AG08396 (cell line): Measurements from ENCODE around the gene IRF4.

Source experiments
- DNase-seq: peaks from one replicate; pipeline ENCODE4 v3.0.0; 2012; ENCODE audit warnings: low spot score, mixed read lengths

Gene IRF4

GRCh38 chr6:353642-354614 is 37.6 kb upstream of the IRF4 start:
- DNase-seq, result no peak

GRCh38 chr6:354631-355280 is 36.8 kb upstream of the IRF4 start:
- DNase-seq, result no peak

GRCh38 chr6:355373-356208 is 36.0 kb upstream of the IRF4 start:
- no peak for DNase-seq

- no peak for DNase-seq
These were observed 34.7 kb upstream of the IRF4 start for GRCh38 chr6:356828-357251.

GRCh38 chr6:357261-357790 is 34.2 kb upstream of the IRF4 start:
- no peak for DNase-seq

GRCh38 chr6:357791-358341 is 33.7 kb upstream of the IRF4 start:
- no peak for DNase-seq

GRCh38 chr6:358432-358831 is 33.1 kb upstream of the IRF4 start:
- no peak for DNase-seq

- DNase-seq, result no peak
These were observed 32.7 kb upstream of the IRF4 start for GRCh38 chr6:358847-359246.

- no peak for DNase-seq
These were observed 32.1 kb upstream of the IRF4 start for GRCh38 chr6:359261-360035.

- no peak for DNase-seq
These were observed 31.2 kb upstream of the IRF4 start for GRCh38 chr6:360349-360748.

GRCh38 chr6:360764-361373 is 30.7 kb upstream of the IRF4 start:
- DNase-seq, result no peak

- DNase-seq, result no peak
These were observed 30.0 kb upstream of the IRF4 start for GRCh38 chr6:361411-362132.

- no peak for DNase-seq
These were observed 29.2 kb upstream of the IRF4 start for GRCh38 chr6:362231-362923.

GRCh38 chr6:362924-363249 is 28.7 kb upstream of the IRF4 start:
- DNase-seq, result no peak

GRCh38 chr6:363291-363690 is 28.3 kb upstream of the IRF4 start:
- no peak for DNase-seq

GRCh38 chr6:363909-364308 is 27.6 kb upstream of the IRF4 start:
- no peak for DNase-seq

- no peak for DNase-seq
These were observed 26.7 kb upstream of the IRF4 start for GRCh38 chr6:364609-365540.

GRCh38 chr6:365835-366234 is 25.7 kb upstream of the IRF4 start:
- no peak for DNase-seq
